ENCODE data around the gene HDHD2.

Gene HDHD2

GRCh38 chr18:47146206-47146605, 4.1 kb downstream of the HDHD2 start:
- no peak for DNase-seq (ENCODE audit: low read depth)
- H3K4me3 ChIP-seq (ENCODE audit: low read depth, low read length): no peak overlapping the region
- TF ChIP-seq CTCF (conservative IDR thresholded peaks at IDR 0.05; ENCODE audit: low read depth, low read length): no peak

GRCh38 chr18:47143899-47144485, 6.3 kb downstream of the HDHD2 start:
- no peak for DNase-seq (ENCODE audit: low read depth)
- no peak overlapping the region for H3K4me3 ChIP-seq (ENCODE audit: low read depth, low read length)
- TF ChIP-seq CTCF (conservative IDR thresholded peaks at IDR 0.05; ENCODE audit: low read depth, low read length): no peak

GRCh38 chr18:47143153-47143552, 7.1 kb downstream of the HDHD2 start:
- no peak for TF ChIP-seq CTCF (conservative IDR thresholded peaks at IDR 0.05; ENCODE audit: low read depth, low read length)
- H3K4me3 ChIP-seq (ENCODE audit: low read depth, low read length): no peak overlapping the region
- no peak for DNase-seq (ENCODE audit: low read depth)

GRCh38 chr18:47141289-47141688, 9.0 kb downstream of the HDHD2 start:
- H3K4me3 ChIP-seq (ENCODE audit: low read depth, low read length): no peak overlapping the region
- DNase-seq (ENCODE audit: low read depth): no peak
- no peak for TF ChIP-seq CTCF (conservative IDR thresholded peaks at IDR 0.05; ENCODE audit: low read depth, low read length)

- TF ChIP-seq CTCF (conservative IDR thresholded peaks at IDR 0.05; ENCODE audit: low read depth, low read length): no peak
- H3K4me3 ChIP-seq (ENCODE audit: low read depth, low read length): no peak overlapping the region
- DNase-seq (ENCODE audit: low read depth): no peak
These were observed 29.2 kb downstream of the HDHD2 start for GRCh38 chr18:47121146-47121545.

- DNase-seq (ENCODE audit: low read depth): no peak
- no peak for TF ChIP-seq CTCF (conservative IDR thresholded peaks at IDR 0.05; ENCODE audit: low read depth, low read length)
- no peak overlapping the region for H3K4me3 ChIP-seq (ENCODE audit: low read depth, low read length)
These were observed 29.9 kb downstream of the HDHD2 start for GRCh38 chr18:47120428-47120827.

GRCh38 chr18:47118981-47119380, 31.3 kb downstream of the HDHD2 start:
- H3K4me3 ChIP-seq (ENCODE audit: low read depth, low read length): no peak overlapping the region
- DNase-seq (ENCODE audit: low read depth): no peak
- TF ChIP-seq CTCF (conservative IDR thresholded peaks at IDR 0.05; ENCODE audit: low read depth, low read length): no peak
